NCI-H510A (cell line): Measurements from ENCODE around the gene CDK6.

Experiments used
- DNase-seq: peaks from one replicate; lab custom pipeline; 2025; lab: John Stamatoyannopoulos, UW

The CDK6 gene

DNA sequence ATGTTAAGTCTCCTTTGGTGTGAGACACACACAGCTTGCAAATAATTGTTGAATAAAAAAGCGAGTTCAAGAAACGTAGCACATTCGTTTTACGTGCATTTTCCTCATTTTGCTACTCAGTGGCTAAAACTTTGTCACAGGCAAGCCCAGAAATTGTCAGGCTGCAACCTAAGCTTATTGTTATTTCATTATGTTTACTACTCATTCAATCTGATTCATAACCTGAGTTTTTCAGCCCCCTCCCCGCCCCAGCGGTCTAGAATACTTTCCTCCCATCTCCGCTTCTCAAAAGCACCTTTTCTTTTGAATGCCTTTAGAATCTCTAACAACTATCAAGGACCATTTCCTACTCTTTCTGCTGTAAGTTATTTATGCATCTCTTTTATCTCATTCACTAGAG, 247.3 kb downstream of the CDK6 start:
- DNase-seq = no peak

GRCh38 chr7:92588561-92588960, 247.8 kb downstream of the CDK6 start:
- DNase-seq = no peak

GRCh38 chr7:92586841-92587240, 249.5 kb downstream of the CDK6 start:
- DNase-seq = no peak

DNA sequence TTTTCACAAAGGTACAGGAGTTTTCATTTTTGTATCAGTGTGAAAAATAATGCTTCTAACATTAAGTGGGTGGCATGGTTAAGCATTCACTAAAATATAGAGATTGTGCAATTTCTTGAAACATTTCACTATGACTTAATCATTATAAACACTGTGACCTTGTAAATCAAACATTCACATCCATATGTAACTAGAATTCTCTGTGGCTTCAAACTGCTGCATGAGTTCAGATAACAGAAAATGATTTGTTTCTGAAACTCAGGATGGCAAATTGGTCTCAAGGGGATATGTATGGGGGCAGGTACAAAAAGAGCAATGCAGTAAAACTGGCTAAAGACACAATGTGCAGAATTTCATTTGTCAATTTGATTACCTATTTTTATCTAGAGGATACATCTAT, 250.0 kb downstream of the CDK6 start:
- no peak for DNase-seq

- DNase-seq = no peak
Observed at GRCh38 chr7:92584953-92585352, 251.4 kb downstream of the CDK6 start.

DNA sequence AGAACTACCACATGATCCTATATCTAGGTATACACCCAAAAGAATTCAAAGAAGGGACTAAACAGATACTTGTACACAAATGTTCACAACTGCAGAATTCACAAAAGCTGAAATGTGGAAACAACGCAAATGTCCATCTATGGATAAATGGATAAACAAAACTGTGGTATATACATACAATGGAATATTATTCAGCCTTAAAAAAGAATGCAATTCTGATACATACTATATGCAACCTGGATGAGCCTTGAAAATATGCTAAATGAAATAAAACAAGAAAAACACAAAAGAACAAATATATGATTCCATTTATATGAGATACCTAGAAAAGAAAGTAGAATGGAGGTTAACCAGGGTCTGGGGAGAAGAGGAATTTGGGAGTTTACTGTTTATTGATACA, 253.4 kb downstream of the CDK6 start:
- no peak for DNase-seq

- DNase-seq = no peak
Observed at GRCh38 chr7:92576296-92576695, 260.1 kb downstream of the CDK6 start.

DNA sequence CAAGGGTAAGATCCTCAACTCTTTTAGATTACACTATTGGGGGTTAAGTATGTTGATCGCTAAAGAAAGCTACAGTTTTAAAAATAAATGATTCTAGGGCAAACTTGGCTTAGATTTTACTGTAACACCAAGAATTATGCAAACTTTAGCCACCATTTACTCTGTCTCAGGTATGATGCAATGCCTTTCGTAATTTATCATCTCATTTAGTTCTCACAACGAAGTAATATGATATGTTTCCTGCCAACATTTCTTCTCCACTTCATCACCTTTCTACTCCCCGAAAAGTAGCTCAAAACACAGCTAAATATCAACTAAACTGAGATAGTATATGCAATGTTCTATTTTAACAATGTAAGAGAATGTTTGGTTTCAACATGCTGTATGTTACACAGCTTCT, 267.2 kb downstream of the CDK6 start:
- DNase-seq = no peak

GRCh38 chr7:92567460-92567859, 268.9 kb downstream of the CDK6 start:
- no peak for DNase-seq

- no peak for DNase-seq
Observed at GRCh38 chr7:92563345-92563744, 273.0 kb downstream of the CDK6 start.

- no peak for DNase-seq
Observed at GRCh38 chr7:92560602-92561001, 275.8 kb downstream of the CDK6 start.

- DNase-seq = no peak
Observed at GRCh38 chr7:92557808-92558362, 278.5 kb downstream of the CDK6 start.

- DNase-seq = no peak
Observed at GRCh38 chr7:92557249-92557648, 279.1 kb downstream of the CDK6 start.
